ENCODE results near the gene JARID2.

DNA sequence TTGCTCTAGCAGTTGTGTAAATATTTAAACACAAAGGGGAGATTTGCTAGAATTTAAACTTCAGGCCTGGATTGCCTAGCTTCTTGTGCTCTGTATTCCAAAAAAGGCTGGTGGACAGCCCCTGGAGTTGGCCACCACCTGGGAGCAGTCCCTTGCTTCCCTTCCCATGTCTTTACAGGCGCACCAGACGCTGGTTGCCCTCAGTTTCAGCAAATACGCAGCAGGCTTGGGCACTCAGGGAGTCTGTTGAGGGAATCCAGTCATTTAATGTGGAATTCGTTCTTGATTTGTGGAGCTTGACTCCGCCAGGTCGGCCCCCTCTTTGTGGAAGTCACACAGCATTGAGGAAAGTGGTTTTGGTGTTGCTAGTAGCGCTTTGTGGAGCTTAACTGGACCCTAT lies 260.2 kb downstream of the JARID2 start:
- TF ChIP-seq, protein P1, sequence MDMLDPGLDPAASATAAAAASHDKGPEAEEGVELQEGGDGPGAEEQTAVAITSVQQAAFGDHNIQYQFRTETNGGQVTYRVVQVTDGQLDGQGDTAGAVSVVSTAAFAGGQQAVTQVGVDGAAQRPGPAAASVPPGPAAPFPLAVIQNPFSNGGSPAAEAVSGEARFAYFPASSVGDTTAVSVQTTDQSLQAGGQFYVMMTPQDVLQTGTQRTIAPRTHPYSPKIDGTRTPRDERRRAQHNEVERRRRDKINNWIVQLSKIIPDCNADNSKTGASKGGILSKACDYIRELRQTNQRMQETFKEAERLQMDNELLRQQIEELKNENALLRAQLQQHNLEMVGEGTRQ (IDR thresholded peaks at IDR 0.05; ENCODE audit: borderline replicate concordance, low read depth, low read length): no peak
- TF ChIP-seq MTA2 (IDR thresholded peaks at IDR 0.05; ENCODE audit: low read depth): no peak
- TF ChIP-seq SMAD1 (IDR thresholded peaks at IDR 0.05; ENCODE audit: low read depth, partially characterized antibody): no peak
- no peak for TF ChIP-seq GABPA (IDR thresholded peaks at IDR 0.05; ENCODE audit: low read depth)
- TF ChIP-seq IKZF1 (conservative IDR thresholded peaks at IDR 0.05): no peak
- TF ChIP-seq JUND (IDR thresholded peaks at IDR 0.05; ENCODE audit: low read depth, low read length): no peak
- no peak for TF ChIP-seq CHD2 (IDR thresholded peaks at IDR 0.05; ENCODE audit: borderline replicate concordance, low read depth, low read length)
